GM18858 (cell line): ENCODE measurements around the gene EYS.
"Not testable (repeated sequence)": the region's sequence is repeated elsewhere in the genome, so short reads cannot be mapped to it uniquely, and the experiment has no call there.

Experiments
- ATAC-seq: cut with Tn5 transposase; IDR thresholded peaks from one replicate; pipeline ENCODE4 v1.9.1; 2021; ENCODE audit not compliant: unreplicated experiment

EYS gene

DNA sequence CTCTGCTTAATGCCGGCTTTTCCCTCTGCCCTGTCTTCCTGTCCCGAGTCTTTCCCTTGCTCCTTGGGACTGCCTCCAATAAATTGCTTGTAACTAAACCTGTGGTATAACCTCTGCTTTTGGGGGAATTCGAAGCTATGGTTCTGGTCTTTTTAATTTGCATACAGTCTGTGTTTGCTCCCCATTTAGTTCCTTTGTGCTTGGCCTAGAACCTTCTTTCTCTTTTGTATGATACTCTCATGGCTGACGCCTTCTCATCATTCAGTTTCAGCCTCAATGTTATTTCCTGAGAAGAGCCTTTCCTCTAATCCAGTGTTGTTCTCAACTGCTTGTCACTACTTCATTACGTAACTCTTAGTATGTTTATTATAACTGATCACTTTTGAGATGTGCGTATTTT is 1823.4 kb downstream of the EYS start:
- ATAC-seq, result peak; percentile 35

DNA sequence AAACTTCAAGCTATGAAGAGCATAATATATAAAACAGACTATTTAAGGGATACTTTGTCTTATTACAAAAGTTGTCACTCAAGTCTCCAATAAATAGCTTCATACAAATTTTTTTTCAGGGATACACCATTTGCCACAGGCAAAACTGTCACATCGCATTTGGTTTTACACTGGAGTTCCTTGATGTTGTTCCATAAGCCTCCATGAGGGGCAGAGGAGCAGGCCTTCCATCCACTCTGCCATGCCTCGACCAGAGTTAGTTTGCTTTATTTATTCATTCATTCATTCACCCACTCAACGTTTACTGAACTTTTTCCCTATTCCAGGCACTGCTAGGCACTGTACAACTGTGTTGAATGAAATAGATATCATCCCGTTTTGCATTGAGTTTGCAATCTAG is 1824.8 kb downstream of the EYS start:
- ATAC-seq, result no peak

DNA sequence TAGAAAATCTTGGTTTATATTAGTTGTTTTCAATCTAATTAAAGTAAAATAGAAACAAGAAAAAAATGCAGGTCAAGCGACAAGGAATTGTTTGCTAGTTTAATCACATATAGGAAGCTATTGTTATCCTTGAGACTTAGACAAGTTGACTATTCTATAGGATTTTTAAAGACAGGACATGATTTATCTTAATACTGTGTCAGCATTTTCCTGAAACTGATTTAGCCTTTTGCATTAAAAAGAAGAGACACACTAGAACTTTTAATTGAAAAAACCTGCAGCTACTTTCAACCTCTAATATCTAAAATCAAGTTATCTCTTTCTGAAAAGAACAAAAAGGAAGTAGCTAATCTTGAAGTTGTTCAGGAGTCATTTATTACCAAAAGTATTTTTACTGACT is 1825.2 kb downstream of the EYS start:
- no peak for ATAC-seq

DNA sequence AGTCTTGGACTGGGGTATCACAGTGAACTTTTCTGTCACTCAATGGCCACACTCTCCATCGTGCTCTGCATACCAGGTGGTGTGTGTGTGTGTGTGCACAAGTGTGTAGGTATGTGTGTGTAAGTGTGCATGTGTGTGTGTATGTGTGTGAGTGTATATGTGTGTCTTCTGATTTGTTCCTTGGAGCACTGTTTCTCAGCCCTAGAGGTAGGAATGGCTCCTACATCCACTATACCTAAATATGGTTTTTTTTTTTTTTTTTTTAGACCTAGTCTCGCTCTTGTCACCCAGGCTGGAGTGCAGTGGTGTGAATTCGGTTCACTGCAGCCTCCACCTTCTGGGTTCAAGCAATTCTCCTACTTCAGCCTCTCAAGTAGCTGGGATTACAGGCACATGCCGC is 1834.8 kb downstream of the EYS start:
- ATAC-seq, result no peak

GRCh38 chr6:63868351-63868750 is 1838.7 kb downstream of the EYS start:
- ATAC-seq, result no peak

DNA sequence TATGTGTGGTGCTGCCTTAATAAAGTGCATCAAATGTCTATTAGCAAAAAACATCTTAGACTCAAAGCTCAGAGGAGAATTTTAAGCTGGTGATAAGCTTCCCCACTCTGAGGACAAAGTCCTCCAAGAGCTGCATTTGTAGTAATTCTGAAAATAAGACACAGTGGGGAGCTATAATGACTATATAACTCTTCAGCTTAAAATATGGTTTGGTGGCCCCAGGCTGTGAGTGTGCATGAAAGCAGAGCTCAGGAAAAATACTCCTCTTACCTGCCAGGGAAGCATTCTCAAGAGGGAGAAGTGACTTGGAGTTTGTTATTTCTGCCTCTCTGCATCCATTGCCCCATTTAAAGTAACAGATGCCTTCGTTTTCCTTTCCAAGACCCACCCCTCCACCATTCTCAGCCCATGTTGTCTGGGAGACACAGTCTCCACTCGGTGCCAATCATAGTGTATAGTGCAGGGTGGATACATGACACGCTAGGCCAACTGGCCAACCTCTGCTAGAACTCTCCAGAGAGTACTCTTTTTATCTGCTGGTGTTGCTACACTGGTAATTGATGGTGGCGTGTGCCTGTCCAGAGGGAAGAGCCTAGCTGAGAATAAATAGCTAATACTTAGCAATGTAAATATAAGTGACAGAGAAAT is 1842.2 kb downstream of the EYS start:
- no peak for ATAC-seq

GRCh38 chr6:63864061-63864460 is 1843.0 kb downstream of the EYS start:
- ATAC-seq, result no peak

- no peak for ATAC-seq
Measured at GRCh38 chr6:63862486-63863198, 1844.4 kb downstream of the EYS start.

DNA sequence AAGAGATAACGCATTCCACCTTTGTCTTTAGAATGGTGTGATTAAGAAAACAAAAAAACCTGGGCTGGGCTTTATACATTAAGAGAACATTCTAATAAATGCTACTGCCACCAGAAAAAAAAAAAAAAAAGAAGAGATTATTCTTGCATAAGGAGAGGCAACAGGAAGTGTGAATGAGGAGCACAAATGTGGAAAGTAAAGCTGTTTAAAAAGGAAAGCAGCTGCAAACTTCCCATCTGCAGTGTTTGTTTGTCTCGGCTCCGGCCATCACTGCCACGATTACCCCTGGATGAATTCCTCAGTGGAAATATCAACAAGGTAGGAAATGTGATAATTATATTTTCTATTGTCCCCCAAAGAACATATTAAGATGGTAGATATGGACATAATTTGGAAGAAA is 1847.5 kb downstream of the EYS start:
- no peak for ATAC-seq

DNA sequence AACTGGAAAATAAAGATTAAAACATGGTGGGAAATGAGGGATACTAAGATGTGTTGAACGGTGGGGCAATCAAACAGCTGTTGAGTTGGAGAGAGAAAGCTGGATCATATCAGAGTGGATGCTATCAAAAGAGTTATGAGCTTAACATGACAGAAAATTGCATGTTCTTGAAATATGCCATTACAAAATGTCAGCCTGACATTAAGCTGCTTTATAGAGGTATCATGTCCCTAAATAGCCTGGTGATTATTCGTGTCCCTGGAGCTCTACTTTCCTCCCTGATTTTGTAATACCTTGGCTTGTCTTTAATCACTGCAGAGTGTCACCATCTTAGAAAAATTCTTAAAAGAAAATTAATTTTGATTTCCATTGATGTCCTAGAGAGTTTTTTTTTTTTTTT is 1848.3 kb downstream of the EYS start:
- ATAC-seq, result no peak

- no peak for ATAC-seq
Measured at GRCh38 chr6:63856271-63856670, 1850.8 kb downstream of the EYS start.

- ATAC-seq, result no peak
Measured at GRCh38 chr6:63844287-63844686, 1862.7 kb downstream of the EYS start.

- ATAC-seq, result no peak
Measured at GRCh38 chr6:63839485-63839884, 1867.5 kb downstream of the EYS start.

GRCh38 chr6:63828678-63829077 is 1878.3 kb downstream of the EYS start:
- not testable (repeated sequence) for ATAC-seq

DNA sequence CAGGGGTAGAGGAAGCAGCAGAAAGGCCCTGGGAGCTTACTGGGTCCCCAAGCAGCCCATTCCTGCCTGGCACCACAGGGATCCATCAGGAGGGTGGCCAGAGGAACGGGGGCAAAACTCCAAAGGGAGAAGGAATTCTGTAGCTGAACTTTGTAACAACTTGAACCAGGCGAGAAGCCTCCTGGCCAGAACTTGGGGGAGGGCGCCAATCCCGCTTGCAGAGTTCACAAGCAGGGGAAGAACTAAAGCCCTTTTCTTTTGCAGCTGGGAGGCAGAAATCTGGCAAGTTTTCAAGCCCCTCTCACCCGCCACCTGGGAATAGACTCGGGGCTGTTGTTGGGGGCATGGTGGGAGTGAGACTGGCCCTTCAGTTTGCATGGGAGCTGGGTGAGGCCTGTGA is 1882.3 kb downstream of the EYS start:
- ATAC-seq, result no peak

DNA sequence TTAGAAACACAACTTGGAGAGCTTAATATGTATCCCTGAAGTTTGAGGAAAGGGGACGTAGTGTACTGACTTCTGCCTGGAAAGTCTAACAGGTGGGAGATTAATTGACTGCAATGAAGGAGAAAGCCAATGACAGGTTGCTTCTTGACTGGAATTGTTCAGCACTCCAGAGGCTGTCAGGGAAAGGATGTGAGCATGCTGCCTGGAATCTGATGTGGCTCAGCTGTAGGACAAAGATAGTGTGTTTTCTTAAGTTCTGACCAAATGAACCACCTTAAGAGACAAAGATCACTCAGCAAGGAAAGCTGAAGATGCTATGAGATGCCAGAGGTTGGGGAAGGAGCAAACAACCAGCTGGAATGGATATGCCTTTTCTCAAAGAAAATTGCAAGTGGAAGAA is 1885.6 kb downstream of the EYS start:
- ATAC-seq, result no peak

GRCh38 chr6:63819831-63820230 is 1887.2 kb downstream of the EYS start:
- ATAC-seq, result no peak

GRCh38 chr6:63817492-63818050 is 1889.5 kb downstream of the EYS start:
- ATAC-seq, result no peak

GRCh38 chr6:63816982-63817436 is 1890.0 kb downstream of the EYS start:
- ATAC-seq, result no peak

- ATAC-seq, result no peak
Measured at GRCh38 chr6:63816401-63816981, 1890.5 kb downstream of the EYS start.

GRCh38 chr6:63814459-63814858 is 1892.6 kb downstream of the EYS start:
- no peak for ATAC-seq

GRCh38 chr6:63813566-63814120 is 1893.4 kb downstream of the EYS start:
- ATAC-seq, result no peak
